ENCODE measurements around the gene AUTS2.

AUTS2 gene

DNA sequence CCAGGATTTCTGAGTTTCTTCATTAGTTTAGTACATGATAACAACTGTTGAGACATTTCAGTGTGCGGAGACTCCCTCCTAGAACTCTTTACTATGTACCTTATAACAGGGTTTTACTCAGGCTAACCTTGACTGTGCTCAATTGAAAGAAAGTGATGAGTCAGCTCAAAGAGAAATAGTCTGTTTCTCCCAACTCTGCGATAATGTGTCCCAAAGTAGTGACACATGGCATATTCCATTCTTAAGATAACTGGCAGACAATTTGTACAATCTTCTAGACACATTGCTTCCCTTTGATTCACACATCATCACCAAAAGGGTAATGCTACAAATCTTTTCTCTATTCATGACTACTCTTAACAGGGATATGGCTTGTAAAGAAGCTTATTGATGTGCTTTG, 645.2 kb downstream of the AUTS2 start:
- no peaks in the 10 kb centered on the region for H3K79me2 ChIP-seq (ENCODE audit: insufficient read depth, low read length)
- no peak overlapping the region for H2AFZ ChIP-seq (ENCODE audit: low read length)
- H4K20me1 ChIP-seq (ENCODE audit: insufficient read depth, low read length, poor library complexity, severe bottlenecking): no peaks in the 10 kb centered on the region
- peaks cover under 1% of the 10 kb centered on the region; the same call in 1 of the 2 replicates for H3K9me3 ChIP-seq (ENCODE audit: insufficient read depth, low read depth, low read length)
- no peaks in the 10 kb centered on the region for H3K9me2 ChIP-seq (replicated peaks; ENCODE audit: low read depth, low read length)
- H3K27me3 ChIP-seq (ENCODE audit: insufficient read depth, low read length, poor library complexity, severe bottlenecking): no peaks in the 10 kb centered on the region
- no peak overlapping the region for H3K9ac ChIP-seq (ENCODE audit: low read depth, low read length, poor library complexity, severe bottlenecking)
- no peak overlapping the region for H3K4me3 ChIP-seq (ENCODE audit: low read length, poor library complexity, severe bottlenecking)
- no peaks in the 10 kb centered on the region for H3K36me3 ChIP-seq (ENCODE audit: insufficient read depth, low read length)
- no peak for TF ChIP-seq EZH2phosphoT487 (IDR thresholded peaks at IDR 0.05; ENCODE audit: borderline replicate concordance)
- TF ChIP-seq, protein P1, sequence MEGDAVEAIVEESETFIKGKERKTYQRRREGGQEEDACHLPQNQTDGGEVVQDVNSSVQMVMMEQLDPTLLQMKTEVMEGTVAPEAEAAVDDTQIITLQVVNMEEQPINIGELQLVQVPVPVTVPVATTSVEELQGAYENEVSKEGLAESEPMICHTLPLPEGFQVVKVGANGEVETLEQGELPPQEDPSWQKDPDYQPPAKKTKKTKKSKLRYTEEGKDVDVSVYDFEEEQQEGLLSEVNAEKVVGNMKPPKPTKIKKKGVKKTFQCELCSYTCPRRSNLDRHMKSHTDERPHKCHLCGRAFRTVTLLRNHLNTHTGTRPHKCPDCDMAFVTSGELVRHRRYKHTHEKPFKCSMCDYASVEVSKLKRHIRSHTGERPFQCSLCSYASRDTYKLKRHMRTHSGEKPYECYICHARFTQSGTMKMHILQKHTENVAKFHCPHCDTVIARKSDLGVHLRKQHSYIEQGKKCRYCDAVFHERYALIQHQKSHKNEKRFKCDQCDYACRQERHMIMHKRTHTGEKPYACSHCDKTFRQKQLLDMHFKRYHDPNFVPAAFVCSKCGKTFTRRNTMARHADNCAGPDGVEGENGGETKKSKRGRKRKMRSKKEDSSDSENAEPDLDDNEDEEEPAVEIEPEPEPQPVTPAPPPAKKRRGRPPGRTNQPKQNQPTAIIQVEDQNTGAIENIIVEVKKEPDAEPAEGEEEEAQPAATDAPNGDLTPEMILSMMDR (conservative IDR thresholded peaks at IDR 0.05; ENCODE audit: low read length): no peak
- peaks cover 3% of the 10 kb centered on the region for H3K4me1 ChIP-seq (ENCODE audit: insufficient read depth, low read length, poor library complexity, severe bottlenecking)
- H3F3A ChIP-seq (ENCODE audit: low read depth): no peaks in the 10 kb centered on the region
- no peak overlapping the region for H3K4me2 ChIP-seq (ENCODE audit: low read depth, low read length, poor library complexity, severe bottlenecking)

DNA sequence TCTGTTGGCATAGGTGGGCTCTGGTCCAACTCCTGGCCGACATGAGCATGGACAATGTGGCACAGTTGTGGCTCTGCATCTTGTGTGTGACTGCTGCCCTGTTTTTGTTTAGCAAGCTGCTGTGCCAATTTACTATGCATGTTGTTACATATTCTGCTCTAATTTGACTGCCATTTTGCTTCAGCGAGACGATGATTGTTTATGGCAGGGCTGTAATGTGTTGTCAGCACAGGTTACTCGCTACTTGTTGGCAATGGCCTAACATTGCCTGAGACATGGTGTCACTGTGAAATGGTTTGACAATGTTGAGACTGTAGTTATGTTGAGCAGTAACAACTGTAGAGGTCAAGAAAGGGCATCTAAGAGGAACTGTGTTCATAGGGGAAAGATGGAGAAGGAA, 659.6 kb downstream of the AUTS2 start:
- H3K4me3 ChIP-seq (ENCODE audit: low read length, poor library complexity, severe bottlenecking): no peak overlapping the region
- H3K79me2 ChIP-seq (ENCODE audit: insufficient read depth, low read length): no peaks in the 10 kb centered on the region
- no peaks in the 10 kb centered on the region for H3F3A ChIP-seq (ENCODE audit: low read depth)
- no peaks in the 10 kb centered on the region for H4K20me1 ChIP-seq (ENCODE audit: insufficient read depth, low read length, poor library complexity, severe bottlenecking)
- no peaks in the 10 kb centered on the region for H3K9me2 ChIP-seq (replicated peaks; ENCODE audit: low read depth, low read length)
- no peak overlapping the region for H3K9ac ChIP-seq (ENCODE audit: low read depth, low read length, poor library complexity, severe bottlenecking)
- H3K36me3 ChIP-seq (ENCODE audit: insufficient read depth, low read length): no peaks in the 10 kb centered on the region
- no peaks in the 10 kb centered on the region for H3K27me3 ChIP-seq (ENCODE audit: insufficient read depth, low read length, poor library complexity, severe bottlenecking)
- no peak overlapping the region for H3K4me2 ChIP-seq (ENCODE audit: low read depth, low read length, poor library complexity, severe bottlenecking)
- no peaks in the 10 kb centered on the region for H3K9me3 ChIP-seq (ENCODE audit: insufficient read depth, low read depth, low read length)
- H3K4me1 ChIP-seq (ENCODE audit: insufficient read depth, low read length, poor library complexity, severe bottlenecking): no peaks in the 10 kb centered on the region
- TF ChIP-seq EZH2phosphoT487 (IDR thresholded peaks at IDR 0.05; ENCODE audit: borderline replicate concordance): no peak
- TF ChIP-seq, protein P1 (conservative IDR thresholded peaks at IDR 0.05; ENCODE audit: low read length): no peak
- H2AFZ ChIP-seq (ENCODE audit: low read length): no peak overlapping the region

DNA sequence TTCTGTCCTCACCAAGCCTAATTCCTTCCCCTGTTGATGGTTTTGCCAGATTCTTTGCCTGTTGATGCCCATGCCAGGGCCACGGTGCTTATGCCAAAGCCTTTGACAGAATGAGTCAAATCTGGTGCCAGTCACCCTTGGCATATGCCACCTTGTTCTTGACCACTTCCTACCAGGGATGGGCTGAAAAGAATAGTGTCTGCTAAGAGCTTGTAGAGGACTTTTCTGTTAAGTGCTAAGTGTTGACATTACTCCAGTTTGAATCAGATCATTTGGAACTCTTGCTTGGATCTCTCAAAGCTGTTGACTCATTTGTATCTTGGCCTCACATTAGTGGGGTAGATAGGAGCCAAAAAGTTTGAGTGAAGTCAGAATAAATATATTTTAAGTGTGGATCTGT, 661.2 kb downstream of the AUTS2 start:
- Histone ChIP-seq H3K79me2 (ENCODE audit: insufficient read depth, low read length) (no peaks in the 10 kb centered on the region), H3K4me3 (ENCODE audit: low read length, poor library complexity, severe bottlenecking) (no peak overlapping the region), H3F3A (ENCODE audit: low read depth) (no peaks in the 10 kb centered on the region), H3K9me2 (replicated peaks; ENCODE audit: low read depth, low read length) (no peaks in the 10 kb centered on the region), H3K9me3 (ENCODE audit: insufficient read depth, low read depth, low read length) (no peaks in the 10 kb centered on the region), H3K9ac (ENCODE audit: low read depth, low read length, poor library complexity, severe bottlenecking) (no peak overlapping the region), H3K27me3 (ENCODE audit: insufficient read depth, low read length, poor library complexity, severe bottlenecking) (no peaks in the 10 kb centered on the region), H2AFZ (ENCODE audit: low read length) (no peak overlapping the region), H3K36me3 (ENCODE audit: insufficient read depth, low read length) (no peaks in the 10 kb centered on the region), H4K20me1 (ENCODE audit: insufficient read depth, low read length, poor library complexity, severe bottlenecking) (no peaks in the 10 kb centered on the region), H3K4me1 (ENCODE audit: insufficient read depth, low read length, poor library complexity, severe bottlenecking) (no peaks in the 10 kb centered on the region), H3K4me2 (ENCODE audit: low read depth, low read length, poor library complexity, severe bottlenecking) (no peak overlapping the region)
- TF ChIP-seq EZH2phosphoT487 (IDR thresholded peaks at IDR 0.05; ENCODE audit: borderline replicate concordance): no peak
- TF ChIP-seq, protein P1 (conservative IDR thresholded peaks at IDR 0.05; ENCODE audit: low read length): no peak
